HG03469 (cell line): ENCODE results near the gene CNTNAP1.
"Not testable (repeated sequence)": the region's sequence is repeated elsewhere in the genome, so short reads cannot be mapped to it uniquely, and the experiment has no call there.

ENCODE experiments used
- ATAC-seq: cut with Tn5 transposase; IDR thresholded peaks from one replicate; pipeline ENCODE4 v1.9.1; 2021; ENCODE audit warnings: mild to moderate bottlenecking, moderate library complexity, moderate number of reproducible peaks; ENCODE audit not compliant: unreplicated experiment

The CNTNAP1 gene

DNA sequence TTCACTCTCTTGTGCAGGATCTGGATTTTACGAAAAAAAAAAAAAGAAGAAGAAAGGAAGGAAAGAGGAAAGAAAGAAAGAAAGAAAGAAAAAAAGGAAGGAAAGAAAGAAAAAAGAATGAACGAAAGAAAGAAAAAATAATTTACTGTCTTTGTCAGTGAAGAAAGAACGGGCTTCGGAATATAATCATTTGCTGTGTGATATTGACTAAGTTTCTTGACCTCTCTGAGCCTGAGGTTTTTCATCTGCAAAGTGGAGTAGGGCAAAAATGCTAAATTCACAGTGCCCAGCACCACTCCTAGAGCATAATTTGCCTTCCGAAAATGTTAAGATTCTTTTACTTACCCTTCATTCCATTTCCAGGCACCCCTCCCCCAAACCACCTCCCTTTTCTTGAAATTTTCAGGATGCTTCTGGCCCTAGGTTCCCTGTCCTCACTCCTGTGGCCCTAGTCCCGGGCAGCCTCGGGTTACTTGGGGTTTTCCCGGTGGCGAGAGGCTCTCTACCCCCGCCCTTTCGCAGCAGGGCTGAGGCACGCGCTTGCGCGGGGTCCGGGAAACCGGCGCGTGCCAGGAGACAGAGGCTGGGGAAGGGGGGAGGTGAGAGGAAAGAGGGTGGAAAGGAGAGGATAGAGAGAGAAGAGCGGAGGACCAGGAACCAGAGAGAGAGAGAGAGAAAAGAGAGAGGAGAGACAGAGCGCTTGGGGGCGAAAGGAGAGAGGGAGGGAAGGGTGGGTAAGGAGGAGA, at the start of gene CNTNAP1:
Gene CNTNAP1, plus strand, starts transcription at position 556 of the 746 bp plus-strand sequence. CDS start 299 bp downstream, outside the sequence.
- ATAC-seq = no peak

DNA sequence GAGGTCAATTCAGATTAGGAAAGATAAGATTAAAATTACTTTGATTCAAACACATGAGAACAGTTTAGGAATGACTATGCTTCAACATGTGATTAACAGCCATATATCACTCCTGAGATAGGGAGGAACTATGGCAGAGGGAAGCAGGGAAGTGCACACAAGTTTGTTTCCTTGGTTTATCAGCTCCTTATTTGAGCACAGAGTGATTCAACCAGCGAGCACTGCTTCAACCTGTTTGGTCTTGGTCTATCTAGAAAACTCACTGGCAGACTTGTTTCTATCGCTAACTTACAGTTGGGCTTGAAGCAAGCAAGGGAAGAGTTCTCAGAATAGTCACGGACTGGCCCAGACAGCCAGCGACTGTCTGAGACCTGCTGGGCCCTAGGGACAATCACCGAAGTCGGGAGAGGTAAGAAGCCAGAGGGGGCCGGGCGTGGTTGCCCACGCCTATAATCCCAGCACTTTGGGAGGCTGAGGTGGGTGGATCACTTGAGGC, 49.3 kb upstream of the CNTNAP1 start:
- ATAC-seq = no peak

GRCh38 chr17:42639525-42640113, 42.7 kb upstream of the CNTNAP1 start:
- no peak for ATAC-seq

GRCh38 chr17:42640121-42640520, 42.2 kb upstream of the CNTNAP1 start:
- no peak for ATAC-seq

GRCh38 chr17:42642336-42642735, 40.0 kb upstream of the CNTNAP1 start:
- no peak for ATAC-seq

GRCh38 chr17:42647778-42648177, 34.6 kb upstream of the CNTNAP1 start:
- no peak for ATAC-seq

- ATAC-seq = no peak
These were observed 30.9 kb upstream of the CNTNAP1 start for GRCh38 chr17:42651392-42651791.

GRCh38 chr17:42653179-42654124, 28.9 kb upstream of the CNTNAP1 start:
- ATAC-seq = no peak

DNA sequence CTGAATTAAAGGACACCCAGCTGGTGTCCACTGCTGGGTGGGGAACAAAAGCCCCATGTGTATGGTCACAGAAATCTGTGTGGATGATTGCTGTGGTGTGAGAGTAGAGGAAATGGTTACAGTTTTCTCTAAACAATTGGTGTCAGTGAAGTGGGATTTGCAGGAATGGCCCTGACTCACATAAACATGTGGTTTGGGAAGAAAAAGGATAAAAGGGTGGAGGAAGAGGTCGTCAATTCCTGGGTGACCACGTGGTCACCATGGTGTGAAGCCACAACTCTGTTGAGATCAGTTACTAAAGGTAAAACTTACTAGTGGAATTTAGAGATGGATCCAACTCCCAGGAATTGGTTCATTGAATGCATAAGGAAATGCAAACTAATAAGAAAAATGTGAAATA, 26.8 kb upstream of the CNTNAP1 start:
- no peak for ATAC-seq

- ATAC-seq = no peak
These were observed 24.3 kb upstream of the CNTNAP1 start for GRCh38 chr17:42657824-42658588.

- no peak for ATAC-seq
These were observed 23.0 kb upstream of the CNTNAP1 start, which contains the start of gene TUBG2 for GRCh38 chr17:42659079-42659931. TUBG2 (plus strand) TSS chr17:42659284; CDS start chr17:42659504, 220 bp downstream.

DNA sequence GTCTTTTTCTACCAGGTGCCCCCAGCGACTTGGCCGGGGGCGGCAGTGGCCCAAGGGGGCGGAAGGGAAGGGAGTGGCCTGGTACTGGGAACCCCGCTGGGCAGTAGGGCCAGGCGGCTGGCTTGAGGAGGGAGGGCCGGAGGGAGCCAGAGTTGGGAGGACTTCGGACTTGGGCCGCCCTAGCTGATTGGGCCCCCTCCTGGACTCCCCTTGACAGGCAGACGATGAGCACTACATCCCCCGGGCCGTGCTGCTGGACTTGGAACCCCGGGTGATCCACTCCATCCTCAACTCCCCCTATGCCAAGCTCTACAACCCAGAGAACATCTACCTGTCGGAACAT, 22.4 kb upstream of the CNTNAP1 start:
- not testable (repeated sequence) for ATAC-seq

DNA sequence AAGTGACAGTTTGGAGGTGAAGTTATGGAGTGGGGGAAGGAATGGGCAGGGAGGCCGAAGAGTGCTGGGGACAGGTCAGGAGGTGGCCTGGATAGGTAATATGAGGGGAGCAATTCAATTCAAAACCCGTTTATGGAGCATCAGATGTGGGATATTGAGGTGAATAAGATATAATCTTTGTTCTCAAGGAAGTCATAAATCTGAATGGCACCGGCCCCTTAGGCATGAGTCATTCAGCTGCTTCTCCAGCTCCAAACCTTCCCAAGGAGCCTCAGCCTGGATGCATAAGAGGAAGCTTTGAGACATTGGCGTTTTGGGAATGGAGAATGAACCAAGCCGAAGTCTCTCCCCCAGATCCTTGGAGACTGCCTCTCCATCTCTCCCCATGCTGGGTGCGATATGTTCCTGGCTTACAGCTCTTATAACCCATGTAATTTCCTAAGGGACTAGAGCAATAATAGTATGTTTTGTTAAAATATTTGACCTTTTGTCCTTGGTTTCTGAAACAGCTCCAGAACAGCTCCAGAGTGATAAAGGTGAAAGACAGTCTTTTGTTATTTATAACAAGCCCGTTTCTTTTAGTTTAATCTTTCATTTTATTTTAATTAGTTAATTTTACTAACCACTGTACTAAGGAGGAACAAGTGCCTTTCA, 21.5 kb upstream of the CNTNAP1 start:
- ATAC-seq = no peak

- ATAC-seq = no peak
These were observed 16.7 kb upstream of the CNTNAP1 start for GRCh38 chr17:42665581-42666001.

DNA sequence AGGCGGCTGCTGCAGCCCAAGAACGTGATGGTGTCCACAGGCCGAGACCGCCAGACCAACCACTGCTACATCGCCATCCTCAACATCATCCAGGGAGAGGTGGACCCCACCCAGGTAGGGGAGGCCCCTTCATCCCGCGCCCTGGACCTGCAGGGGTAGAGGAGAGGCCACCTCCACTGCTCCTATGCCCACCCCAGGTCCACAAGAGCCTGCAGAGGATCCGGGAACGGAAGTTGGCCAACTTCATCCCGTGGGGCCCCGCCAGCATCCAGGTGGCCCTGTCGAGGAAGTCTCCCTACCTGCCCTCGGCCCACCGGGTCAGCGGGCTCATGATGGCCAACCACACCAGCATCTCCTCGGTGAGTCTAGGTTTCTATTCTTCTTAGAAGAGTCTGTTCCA, 16.2 kb upstream of the CNTNAP1 start:
- not testable (repeated sequence) for ATAC-seq

- no peak for ATAC-seq
These were observed 15.0 kb upstream of the CNTNAP1 start for GRCh38 chr17:42667088-42667951.

- ATAC-seq = no peak
These were observed 12.7 kb upstream of the CNTNAP1 start for GRCh38 chr17:42669705-42669976.
